Measurements from ENCODE around the gene RAB30. TPM values are rescaled to one million over a fixed set of nuclear protein-coding genes. Genes with fewer than 3 reads are reported as not detected.

Gene RAB30
- total and polyA plus RNA-seq, 2 experiments from 2014 or later = 2.5 to 10.2 TPM

DNA sequence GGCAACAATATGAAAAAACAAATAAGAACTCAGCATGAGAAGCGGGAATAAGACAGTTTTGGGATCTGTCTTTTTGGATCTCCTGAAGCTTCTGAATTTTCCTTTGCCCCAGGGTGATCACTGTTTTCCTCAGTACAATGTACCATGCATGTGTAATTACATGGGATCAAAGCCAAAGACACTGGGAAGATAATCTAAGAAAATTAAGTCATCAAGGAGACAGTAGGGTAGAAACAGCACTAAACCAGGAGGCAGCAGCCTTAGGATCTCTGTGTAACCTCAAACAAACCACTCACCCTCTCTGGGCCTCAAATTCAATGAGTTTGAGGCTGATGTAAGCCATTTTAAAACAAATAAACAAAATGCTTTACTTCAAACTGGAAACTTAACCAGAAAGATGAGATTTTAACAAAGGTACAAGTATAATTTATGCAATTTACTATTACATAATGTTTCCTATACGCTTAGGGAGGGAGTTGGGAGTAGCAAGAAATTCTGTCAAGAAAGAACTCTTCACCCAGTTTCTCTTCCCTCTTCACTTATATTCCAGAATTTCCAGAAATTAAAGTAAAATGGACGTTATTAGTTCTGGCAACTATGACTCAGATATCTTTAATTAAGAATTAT, 77.0 kb downstream of the RAB30 start:
- TF ChIP-seq, protein P1, sequence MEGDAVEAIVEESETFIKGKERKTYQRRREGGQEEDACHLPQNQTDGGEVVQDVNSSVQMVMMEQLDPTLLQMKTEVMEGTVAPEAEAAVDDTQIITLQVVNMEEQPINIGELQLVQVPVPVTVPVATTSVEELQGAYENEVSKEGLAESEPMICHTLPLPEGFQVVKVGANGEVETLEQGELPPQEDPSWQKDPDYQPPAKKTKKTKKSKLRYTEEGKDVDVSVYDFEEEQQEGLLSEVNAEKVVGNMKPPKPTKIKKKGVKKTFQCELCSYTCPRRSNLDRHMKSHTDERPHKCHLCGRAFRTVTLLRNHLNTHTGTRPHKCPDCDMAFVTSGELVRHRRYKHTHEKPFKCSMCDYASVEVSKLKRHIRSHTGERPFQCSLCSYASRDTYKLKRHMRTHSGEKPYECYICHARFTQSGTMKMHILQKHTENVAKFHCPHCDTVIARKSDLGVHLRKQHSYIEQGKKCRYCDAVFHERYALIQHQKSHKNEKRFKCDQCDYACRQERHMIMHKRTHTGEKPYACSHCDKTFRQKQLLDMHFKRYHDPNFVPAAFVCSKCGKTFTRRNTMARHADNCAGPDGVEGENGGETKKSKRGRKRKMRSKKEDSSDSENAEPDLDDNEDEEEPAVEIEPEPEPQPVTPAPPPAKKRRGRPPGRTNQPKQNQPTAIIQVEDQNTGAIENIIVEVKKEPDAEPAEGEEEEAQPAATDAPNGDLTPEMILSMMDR (IDR thresholded peaks at IDR 0.05; ENCODE audit: poor library complexity) = no peak
- TF ChIP-seq EZH2phosphoT487 (IDR thresholded peaks at IDR 0.05; ENCODE audit: low read depth, severe bottlenecking, unreplicated experiment) = no peak
- no peak for TF ChIP-seq EZH2 (IDR thresholded peaks at IDR 0.05; ENCODE audit: borderline replicate concordance)
- no peak overlapping the region for H3K4me2 ChIP-seq
- 93% methylated on average over 3 of the region's 3 CpGs for WGBS (ENCODE audit: low lambda C conversion rate, missing lambda C conversion rate)
- no peaks in the 10 kb centered on the region for H4K20me1 ChIP-seq (ENCODE audit: insufficient read depth, poor library complexity, severe bottlenecking)
- peaks cover 24% of the 10 kb centered on the region for H3K4me1 ChIP-seq (ENCODE audit: insufficient read depth)
- H2AFZ ChIP-seq = no peak overlapping the region
- no peaks in the 10 kb centered on the region for H3K79me2 ChIP-seq
- no peak overlapping the region for H3K27ac ChIP-seq
- no peaks in the 10 kb centered on the region for H3K36me3 ChIP-seq (replicated peaks; ENCODE audit: insufficient read depth, low read depth)
- no peaks in the 10 kb centered on the region for H3K9me2 ChIP-seq (replicated peaks; ENCODE audit: insufficient read depth)
- no peak for DNase-seq (ENCODE audit: low spot score)
- no peaks in the 10 kb centered on the region for H3K9me3 ChIP-seq (ENCODE audit: low read depth)
- no peak overlapping the region for H3K4me3 ChIP-seq
- H3K27me3 ChIP-seq = no peaks in the 10 kb centered on the region

DNA sequence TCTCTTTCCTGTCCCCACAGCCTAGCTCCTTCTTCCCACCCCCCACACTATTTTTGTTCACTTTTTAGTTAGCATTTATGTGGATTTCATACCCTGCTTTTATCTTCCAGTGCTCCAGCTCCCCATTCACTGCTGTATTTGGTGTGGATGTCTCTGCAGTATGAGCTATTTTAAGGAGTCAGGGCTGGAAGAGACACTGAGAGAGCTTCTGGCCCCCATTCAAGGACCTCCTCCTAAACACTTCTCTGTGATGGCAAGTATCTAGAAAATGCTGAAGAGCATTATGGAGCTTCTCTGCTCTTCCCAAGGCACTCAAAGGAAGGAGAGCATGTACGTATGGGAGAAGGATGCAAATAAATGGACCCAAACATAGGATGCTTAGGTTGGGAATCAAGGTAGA, 79.5 kb downstream of the RAB30 start:
- 100% methylated on average over 1 of the region's 1 CpG for WGBS (ENCODE audit: low lambda C conversion rate, missing lambda C conversion rate)
- no peaks in the 10 kb centered on the region for H4K20me1 ChIP-seq (ENCODE audit: insufficient read depth, poor library complexity, severe bottlenecking)
- H2AFZ ChIP-seq = no peak overlapping the region
- no peaks in the 10 kb centered on the region for H3K9me2 ChIP-seq (replicated peaks; ENCODE audit: insufficient read depth)
- TF ChIP-seq EZH2 (IDR thresholded peaks at IDR 0.05; ENCODE audit: borderline replicate concordance) (no peak), EZH2phosphoT487 (IDR thresholded peaks at IDR 0.05; ENCODE audit: low read depth, severe bottlenecking, unreplicated experiment) (no peak)
- TF ChIP-seq, protein P1 (IDR thresholded peaks at IDR 0.05; ENCODE audit: poor library complexity) = no peak
- no peak overlapping the region for H3K4me2 ChIP-seq
- H3K27me3 ChIP-seq = no peaks in the 10 kb centered on the region
- no peaks in the 10 kb centered on the region for H3K9me3 ChIP-seq (ENCODE audit: low read depth)
- no peak overlapping the region for H3K4me3 ChIP-seq
- no peaks in the 10 kb centered on the region for H3K79me2 ChIP-seq
- H3K4me1 ChIP-seq (ENCODE audit: insufficient read depth) = peaks cover 24% of the 10 kb centered on the region
- H3K27ac ChIP-seq = no peak overlapping the region
- H3K36me3 ChIP-seq (replicated peaks; ENCODE audit: insufficient read depth, low read depth) = no peaks in the 10 kb centered on the region
- DNase-seq (ENCODE audit: low spot score) = no peak

DNA sequence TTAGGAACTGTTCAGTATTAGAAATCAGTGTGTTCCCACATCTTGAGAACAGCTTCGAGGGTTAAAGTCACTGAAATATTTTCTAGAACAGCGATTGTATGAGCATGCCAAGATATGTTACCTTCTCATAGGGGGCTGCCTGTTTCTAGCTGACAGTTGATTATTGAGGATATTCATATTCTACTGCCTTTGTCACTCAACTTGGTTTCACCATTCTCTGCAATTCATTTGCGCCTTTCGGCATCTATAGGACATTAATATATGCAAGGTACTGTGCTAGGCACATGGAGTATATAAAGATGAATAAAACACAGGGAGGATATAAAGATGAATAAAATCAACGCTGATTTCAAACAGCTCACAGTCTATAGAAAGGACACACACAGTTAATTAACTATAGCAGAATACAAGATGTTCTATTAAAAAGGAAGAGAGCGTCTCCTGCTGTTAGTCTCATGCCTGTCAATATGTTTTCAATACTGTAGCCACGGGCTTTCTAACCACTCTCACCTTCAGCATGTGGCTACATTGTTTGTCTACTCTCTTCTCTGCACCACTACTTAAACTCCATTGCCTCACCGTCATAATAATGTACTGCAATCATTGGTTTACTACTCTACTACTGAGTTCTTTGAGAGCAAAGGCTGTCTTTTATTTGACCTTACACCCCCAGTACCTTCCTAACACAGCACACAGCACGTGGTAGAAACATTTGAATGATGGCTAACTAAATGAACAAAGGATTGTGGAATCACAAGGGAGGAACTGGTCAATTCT, 81.9 kb downstream of the RAB30 start:
- 65% methylated on average over 9 of the region's 9 CpGs for WGBS (ENCODE audit: low lambda C conversion rate, missing lambda C conversion rate)
- DNase-seq (ENCODE audit: low spot score) = no peak

More for the DNA sequence above, 81.9 kb downstream of the RAB30 start:
- H3K9me3 ChIP-seq (ENCODE audit: low read depth) = no peaks in the 10 kb centered on the region
- H3K27me3 ChIP-seq = no peaks in the 10 kb centered on the region
- no peak overlapping the region for H3K4me3 ChIP-seq
- TF ChIP-seq, protein P1 (IDR thresholded peaks at IDR 0.05; ENCODE audit: poor library complexity) = no peak
- TF ChIP-seq EZH2 (IDR thresholded peaks at IDR 0.05; ENCODE audit: borderline replicate concordance) = no peak
- H3K27ac ChIP-seq = no peak overlapping the region
- H3K36me3 ChIP-seq (replicated peaks; ENCODE audit: insufficient read depth, low read depth) = no peaks in the 10 kb centered on the region
- no peaks in the 10 kb centered on the region for H3K79me2 ChIP-seq
- no peaks in the 10 kb centered on the region for H4K20me1 ChIP-seq (ENCODE audit: insufficient read depth, poor library complexity, severe bottlenecking)
- H2AFZ ChIP-seq = no peak overlapping the region
- no peak overlapping the region for H3K4me2 ChIP-seq
- peaks cover 3% of the 10 kb centered on the region for H3K4me1 ChIP-seq (ENCODE audit: insufficient read depth)
- H3K9me2 ChIP-seq (replicated peaks; ENCODE audit: insufficient read depth) = no peaks in the 10 kb centered on the region

Measured in hepatocyte (in vitro differentiated cells).